Neuron (in vitro differentiated cells): Measurements from ENCODE around the gene LHFPL3.

Experiments used
- H2AFZ ChIP-seq: one replicate; pipeline ENCODE4 v1.6.1; 2013; ENCODE audit warnings: low read depth, mild to moderate bottlenecking, inconsistent platforms, low read length, moderate library complexity
- H3K27me3 ChIP-seq: one replicate; pipeline ENCODE4 v1.6.1; 2013; ENCODE audit warnings: low read length; ENCODE audit not compliant: insufficient read depth
- H3K36me3 ChIP-seq: one replicate; pipeline ENCODE4 v1.6.1; 2013; ENCODE audit warnings: low read length; ENCODE audit not compliant: insufficient read depth
- H3K4me1 ChIP-seq: one replicate; pipeline ENCODE4 v1.6.1; 2013; ENCODE audit warnings: low read length; ENCODE audit not compliant: insufficient read depth
- H3K4me3 ChIP-seq: 2 replicates; pipeline ENCODE4 v1.5.1; 2013; ENCODE audit warnings: mild to moderate bottlenecking, low read length, moderate library complexity
- H3K9me3 ChIP-seq: one replicate; pipeline ENCODE4 v1.6.1; 2013; ENCODE audit warnings: low read length

Gene LHFPL3

GRCh38 chr7:104790440-104790839 is 462.0 kb downstream of the LHFPL3 start:
- Histone ChIP-seq H3K4me3 (no peak overlapping the region), H3K36me3 (no peaks in the 10 kb centered on the region), H2AFZ (no peak overlapping the region), H3K9me3 (no peaks in the 10 kb centered on the region), H3K27me3 (no peaks in the 10 kb centered on the region), H3K4me1 (no peaks in the 10 kb centered on the region)

GRCh38 chr7:104791080-104791479 is 462.7 kb downstream of the LHFPL3 start:
- Histone ChIP-seq H3K9me3 (no peaks in the 10 kb centered on the region), H3K27me3 (no peaks in the 10 kb centered on the region), H2AFZ (no peak overlapping the region), H3K36me3 (no peaks in the 10 kb centered on the region), H3K4me1 (no peaks in the 10 kb centered on the region), H3K4me3 (no peak overlapping the region)

- no peaks in the 10 kb centered on the region for H3K4me1 ChIP-seq
- H3K4me3 ChIP-seq, result no peak overlapping the region
- H2AFZ ChIP-seq, result no peak overlapping the region
- no peaks in the 10 kb centered on the region for H3K27me3 ChIP-seq
- H3K9me3 ChIP-seq, result no peaks in the 10 kb centered on the region
- H3K36me3 ChIP-seq, result no peaks in the 10 kb centered on the region
Measured at GRCh38 chr7:104793066-104793465, 464.7 kb downstream of the LHFPL3 start.

- H3K9me3 ChIP-seq, result no peaks in the 10 kb centered on the region
Measured at GRCh38 chr7:104794154-104794553, 465.8 kb downstream of the LHFPL3 start.

GRCh38 chr7:104794589-104794988 is 466.2 kb downstream of the LHFPL3 start:
- no peaks in the 10 kb centered on the region for H3K27me3 ChIP-seq
- no peak overlapping the region for H2AFZ ChIP-seq
- H3K4me1 ChIP-seq, result no peaks in the 10 kb centered on the region
- no peak overlapping the region for H3K4me3 ChIP-seq
- H3K9me3 ChIP-seq, result no peaks in the 10 kb centered on the region
- H3K36me3 ChIP-seq, result no peaks in the 10 kb centered on the region

More at GRCh38 chr7:104794154-104794553, 465.8 kb downstream of the LHFPL3 start:
- H3K4me1 ChIP-seq, result no peaks in the 10 kb centered on the region
- H3K4me3 ChIP-seq, result no peak overlapping the region
- H2AFZ ChIP-seq, result no peak overlapping the region
- H3K36me3 ChIP-seq, result no peaks in the 10 kb centered on the region
- no peaks in the 10 kb centered on the region for H3K27me3 ChIP-seq

- no peaks in the 10 kb centered on the region for H3K27me3 ChIP-seq
- H3K4me3 ChIP-seq, result no peak overlapping the region
Measured at GRCh38 chr7:104795086-104795485, 466.7 kb downstream of the LHFPL3 start.

GRCh38 chr7:104795616-104796398 is 467.4 kb downstream of the LHFPL3 start:
- no peak overlapping the region for H3K4me3 ChIP-seq

More at GRCh38 chr7:104795086-104795485, 466.7 kb downstream of the LHFPL3 start:
- H3K36me3 ChIP-seq, result no peaks in the 10 kb centered on the region
- H2AFZ ChIP-seq, result no peak overlapping the region
- H3K9me3 ChIP-seq, result no peaks in the 10 kb centered on the region
- H3K4me1 ChIP-seq, result no peaks in the 10 kb centered on the region

GRCh38 chr7:104800307-104800706 is 471.9 kb downstream of the LHFPL3 start:
- H3K4me3 ChIP-seq, result no peak overlapping the region
- no peaks in the 10 kb centered on the region for H3K27me3 ChIP-seq

More at GRCh38 chr7:104795616-104796398, 467.4 kb downstream of the LHFPL3 start:
- H3K4me1 ChIP-seq, result no peaks in the 10 kb centered on the region
- H3K36me3 ChIP-seq, result no peaks in the 10 kb centered on the region
- H3K9me3 ChIP-seq, result no peaks in the 10 kb centered on the region
- H2AFZ ChIP-seq, result no peak overlapping the region
- no peaks in the 10 kb centered on the region for H3K27me3 ChIP-seq

GRCh38 chr7:104801022-104801421 is 472.6 kb downstream of the LHFPL3 start:
- H2AFZ ChIP-seq, result no peak overlapping the region
- H3K9me3 ChIP-seq, result no peaks in the 10 kb centered on the region
- H3K27me3 ChIP-seq, result no peaks in the 10 kb centered on the region
- no peak overlapping the region for H3K4me3 ChIP-seq
- no peaks in the 10 kb centered on the region for H3K36me3 ChIP-seq
- H3K4me1 ChIP-seq, result no peaks in the 10 kb centered on the region

More at GRCh38 chr7:104800307-104800706, 471.9 kb downstream of the LHFPL3 start:
- no peaks in the 10 kb centered on the region for H3K9me3 ChIP-seq
- no peak overlapping the region for H2AFZ ChIP-seq
- no peaks in the 10 kb centered on the region for H3K36me3 ChIP-seq
- no peaks in the 10 kb centered on the region for H3K4me1 ChIP-seq

GRCh38 chr7:104803931-104804330 is 475.5 kb downstream of the LHFPL3 start:
- Histone ChIP-seq H3K4me1 (no peaks in the 10 kb centered on the region), H3K9me3 (no peaks in the 10 kb centered on the region), H3K27me3 (no peaks in the 10 kb centered on the region), H3K36me3 (no peaks in the 10 kb centered on the region), H2AFZ (no peak overlapping the region), H3K4me3 (no peak overlapping the region)

GRCh38 chr7:104804696-104805095 is 476.3 kb downstream of the LHFPL3 start:
- Histone ChIP-seq H2AFZ (no peak overlapping the region), H3K27me3 (no peaks in the 10 kb centered on the region), H3K36me3 (no peaks in the 10 kb centered on the region), H3K4me1 (no peaks in the 10 kb centered on the region), H3K4me3 (no peak overlapping the region), H3K9me3 (no peaks in the 10 kb centered on the region)

- Histone ChIP-seq H3K4me3 (no peak overlapping the region), H3K27me3 (no peaks in the 10 kb centered on the region), H3K36me3 (no peaks in the 10 kb centered on the region), H3K4me1 (no peaks in the 10 kb centered on the region), H3K9me3 (no peaks in the 10 kb centered on the region), H2AFZ (no peak overlapping the region)
Measured at GRCh38 chr7:104805449-104806317, 477.3 kb downstream of the LHFPL3 start.

GRCh38 chr7:104807671-104808070 is 479.3 kb downstream of the LHFPL3 start:
- H3K4me3 ChIP-seq, result no peak overlapping the region

More at GRCh38 chr7:104807671-104808070, 479.3 kb downstream of the LHFPL3 start:
- Histone ChIP-seq H2AFZ (no peak overlapping the region), H3K27me3 (no peaks in the 10 kb centered on the region), H3K4me1 (no peaks in the 10 kb centered on the region), H3K9me3 (no peaks in the 10 kb centered on the region), H3K36me3 (no peaks in the 10 kb centered on the region)
